AG09309 (cell line): ENCODE measurements around the gene CHMP6.

ENCODE experiments used
- DNase-seq: peaks from one replicate; pipeline ENCODE4 v3.0.0-alpha.2; 2010; ENCODE audit warnings: low read depth
- H3K4me3 ChIP-seq: 2 replicates; pipeline ENCODE4 v1.5.1; 2011; ENCODE audit warnings: mild to moderate bottlenecking, low read depth, low read length, moderate library complexity; ENCODE audit not compliant: control insufficient read depth
- CTCF ChIP-seq: IDR thresholded peaks from 2 replicates; pipeline ENCODE4 v1.5.1; 2011; ENCODE audit warnings: mild to moderate bottlenecking, low read depth, low read length, inconsistent platforms; ENCODE audit not compliant: insufficient read depth, control insufficient read depth; ENCODE audit errors: missing control alignments

The CHMP6 gene

GRCh38 chr17:80991645-80992076, at the start of gene CHMP6:
Gene CHMP6 (plus strand): TSS chr17:80991841. CDS start chr17:80991919, 78 bp downstream.
- peak within 1 kb of the TSS; percentile 52 for H3K4me3 ChIP-seq
- no peak for TF ChIP-seq CTCF
- no peak for DNase-seq

- peak; percentile 42 for DNase-seq
- TF ChIP-seq CTCF, result peak; percentile 21
- no peak overlapping the region for H3K4me3 ChIP-seq
Measured at GRCh38 chr17:80942423-80943345, 49.0 kb upstream of the CHMP6 start.

GRCh38 chr17:80943346-80944145, 48.1 kb upstream of the CHMP6 start:
- DNase-seq, result no peak
- H3K4me3 ChIP-seq, result no peak overlapping the region
- TF ChIP-seq CTCF, result no peak

GRCh38 chr17:80944326-80944725, 47.3 kb upstream of the CHMP6 start:
- no peak overlapping the region for H3K4me3 ChIP-seq
- TF ChIP-seq CTCF, result no peak
- no peak for DNase-seq

GRCh38 chr17:80945736-80946135, 45.9 kb upstream of the CHMP6 start:
- no peak for TF ChIP-seq CTCF
- DNase-seq, result no peak
- no peak overlapping the region for H3K4me3 ChIP-seq

GRCh38 chr17:80946449-80946848, 45.2 kb upstream of the CHMP6 start:
- H3K4me3 ChIP-seq, result no peak overlapping the region
- no peak for TF ChIP-seq CTCF
- DNase-seq, result no peak
